Measurements from ENCODE around the gene GPR52.
A peak's percentile ranks its signal among the peaks of the same experiment; 100 is the strongest.
"Not testable (repeated sequence)": the region's sequence is repeated elsewhere in the genome, so short reads cannot be mapped to it uniquely, and the experiment has no call there.

GPR52 gene

DNA sequence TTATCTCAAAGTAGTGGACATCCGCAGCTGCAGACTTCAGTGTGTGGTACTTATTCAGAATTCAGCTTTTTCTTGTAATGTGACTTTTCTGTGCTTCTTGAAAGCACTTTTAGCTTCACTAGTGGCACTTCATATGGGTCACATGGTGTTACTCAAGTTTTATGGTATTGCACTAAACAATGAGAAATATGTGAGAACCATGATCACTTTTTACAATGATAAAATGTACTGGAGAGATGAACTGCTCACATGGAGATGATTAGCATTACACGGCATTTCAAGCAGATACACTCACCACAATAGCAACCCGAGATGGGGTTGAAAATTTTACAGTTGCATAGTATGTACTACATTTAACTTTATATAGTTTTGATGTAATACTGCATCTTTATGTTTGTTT, 40.1 kb upstream of the GPR52 start:
- Histone ChIP-seq H3F3A (ENCODE audit: insufficient read depth) (peaks cover 3% of the 10 kb centered on the region; the same call in 1 of the 2 replicates), H3K79me2 (ENCODE audit: insufficient read depth, low read length) (peaks cover 35% of the 10 kb centered on the region), H3K4me3 (ENCODE audit: insufficient read depth, low read length, poor library complexity, severe bottlenecking) (no peak overlapping the region), H4K20me1 (ENCODE audit: low read depth, low read length) (no peaks in the 10 kb centered on the region), H3K9ac (ENCODE audit: low read length) (no peak overlapping the region), H3K4me2 (ENCODE audit: low read depth, low read length, poor library complexity, severe bottlenecking) (no peak overlapping the region), H2AFZ (ENCODE audit: low read depth, low read length, severe bottlenecking) (no peak overlapping the region), H3K9me2 (replicated peaks; ENCODE audit: insufficient read depth, low read length) (no peaks in the 10 kb centered on the region), H3K36me3 (ENCODE audit: low read length) (0 out of 2 replicates have a peak, but pooled peaks cover 4% of the 10 kb centered on the region), H3K27me3 (ENCODE audit: low read length) (no peaks in the 10 kb centered on the region), H3K27ac (ENCODE audit: low read depth, low read length) (no peak overlapping the region), H3K9me3 (ENCODE audit: insufficient read depth, low read length) (no peaks in the 10 kb centered on the region)
- TF ChIP-seq, protein P1, sequence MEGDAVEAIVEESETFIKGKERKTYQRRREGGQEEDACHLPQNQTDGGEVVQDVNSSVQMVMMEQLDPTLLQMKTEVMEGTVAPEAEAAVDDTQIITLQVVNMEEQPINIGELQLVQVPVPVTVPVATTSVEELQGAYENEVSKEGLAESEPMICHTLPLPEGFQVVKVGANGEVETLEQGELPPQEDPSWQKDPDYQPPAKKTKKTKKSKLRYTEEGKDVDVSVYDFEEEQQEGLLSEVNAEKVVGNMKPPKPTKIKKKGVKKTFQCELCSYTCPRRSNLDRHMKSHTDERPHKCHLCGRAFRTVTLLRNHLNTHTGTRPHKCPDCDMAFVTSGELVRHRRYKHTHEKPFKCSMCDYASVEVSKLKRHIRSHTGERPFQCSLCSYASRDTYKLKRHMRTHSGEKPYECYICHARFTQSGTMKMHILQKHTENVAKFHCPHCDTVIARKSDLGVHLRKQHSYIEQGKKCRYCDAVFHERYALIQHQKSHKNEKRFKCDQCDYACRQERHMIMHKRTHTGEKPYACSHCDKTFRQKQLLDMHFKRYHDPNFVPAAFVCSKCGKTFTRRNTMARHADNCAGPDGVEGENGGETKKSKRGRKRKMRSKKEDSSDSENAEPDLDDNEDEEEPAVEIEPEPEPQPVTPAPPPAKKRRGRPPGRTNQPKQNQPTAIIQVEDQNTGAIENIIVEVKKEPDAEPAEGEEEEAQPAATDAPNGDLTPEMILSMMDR (IDR thresholded peaks at IDR 0.05; ENCODE audit: insufficient read depth, low read length, poor library complexity, severe bottlenecking) = no peak
- no peak for TF ChIP-seq EZH2phosphoT487 (conservative IDR thresholded peaks at IDR 0.05; ENCODE audit: low read length)

- Histone ChIP-seq H3K9me2 (replicated peaks; ENCODE audit: insufficient read depth, low read length) (no peaks in the 10 kb centered on the region), H3K27me3 (ENCODE audit: low read length) (no peaks in the 10 kb centered on the region), H2AFZ (ENCODE audit: low read depth, low read length, severe bottlenecking) (no peak overlapping the region), H3K27ac (ENCODE audit: low read depth, low read length) (no peak overlapping the region), H3K79me2 (ENCODE audit: insufficient read depth, low read length) (peaks cover 39% of the 10 kb centered on the region), H3K4me3 (ENCODE audit: insufficient read depth, low read length, poor library complexity, severe bottlenecking) (no peak overlapping the region), H3F3A (ENCODE audit: insufficient read depth) (peaks cover 3% of the 10 kb centered on the region; the same call in 1 of the 2 replicates), H3K36me3 (ENCODE audit: low read length) (0 out of 2 replicates have a peak, but pooled peaks cover 4% of the 10 kb centered on the region), H4K20me1 (ENCODE audit: low read depth, low read length) (no peaks in the 10 kb centered on the region), H3K9me3 (ENCODE audit: insufficient read depth, low read length) (no peaks in the 10 kb centered on the region), H3K4me2 (ENCODE audit: low read depth, low read length, poor library complexity, severe bottlenecking) (no peak overlapping the region), H3K9ac (ENCODE audit: low read length) (no peak overlapping the region)
- TF ChIP-seq, protein P1 (IDR thresholded peaks at IDR 0.05; ENCODE audit: insufficient read depth, low read length, poor library complexity, severe bottlenecking) = no peak
- no peak for TF ChIP-seq EZH2phosphoT487 (conservative IDR thresholded peaks at IDR 0.05; ENCODE audit: low read length)
Measured at GRCh38 chr1:174408146-174408545, 39.6 kb upstream of the GPR52 start.

DNA sequence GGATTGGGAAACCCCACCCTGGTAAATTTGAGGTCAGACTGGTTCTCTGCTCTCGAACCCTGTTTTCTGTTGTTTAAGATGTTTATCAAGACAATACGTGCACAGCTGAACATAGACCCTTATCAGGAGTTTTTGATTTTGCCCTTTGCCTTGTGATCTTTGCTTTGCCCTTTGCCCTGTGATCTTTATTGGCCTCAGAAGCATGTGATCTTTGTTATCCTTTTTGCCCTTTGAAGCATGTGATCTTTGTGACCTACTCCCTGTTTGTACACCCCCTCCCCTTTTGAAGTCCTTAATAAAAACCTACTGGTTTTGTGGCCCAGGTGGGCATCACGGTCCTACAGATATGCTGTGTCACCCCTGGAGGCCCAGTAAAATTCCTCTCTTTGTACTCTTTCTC, 38.0 kb upstream of the GPR52 start:
- not testable (repeated sequence) for H4K20me1 ChIP-seq (ENCODE audit: low read depth, low read length); H3K27ac ChIP-seq (ENCODE audit: low read depth, low read length); H2AFZ ChIP-seq (ENCODE audit: low read depth, low read length, severe bottlenecking); H3K36me3 ChIP-seq (ENCODE audit: low read length); H3K9me3 ChIP-seq (ENCODE audit: insufficient read depth, low read length); H3K4me3 ChIP-seq (ENCODE audit: insufficient read depth, low read length, poor library complexity, severe bottlenecking); H3K27me3 ChIP-seq (ENCODE audit: low read length); H3K9ac ChIP-seq (ENCODE audit: low read length); H3K4me2 ChIP-seq (ENCODE audit: low read depth, low read length, poor library complexity, severe bottlenecking); H3K9me2 ChIP-seq (replicated peaks; ENCODE audit: insufficient read depth, low read length)
- Histone ChIP-seq H3K79me2 (ENCODE audit: insufficient read depth, low read length) (peaks cover 47% of the 10 kb centered on the region), H3F3A (ENCODE audit: insufficient read depth) (peaks cover 13% of the 10 kb centered on the region)

- no peaks in the 10 kb centered on the region for H3K36me3 ChIP-seq (ENCODE audit: low read length)
- no peak overlapping the region for H2AFZ ChIP-seq (ENCODE audit: low read depth, low read length, severe bottlenecking)
- H4K20me1 ChIP-seq (ENCODE audit: low read depth, low read length) = no peaks in the 10 kb centered on the region
- H3K27ac ChIP-seq (ENCODE audit: low read depth, low read length) = peak overlapping the region; percentile 25; the same call in 1 of the 2 replicates
- no peaks in the 10 kb centered on the region for H3K9me3 ChIP-seq (ENCODE audit: insufficient read depth, low read length)
- peak overlapping the region; percentile 45 for H3K4me2 ChIP-seq (ENCODE audit: low read depth, low read length, poor library complexity, severe bottlenecking)
- H3K79me2 ChIP-seq (ENCODE audit: insufficient read depth, low read length) = peaks cover 57% of the 10 kb centered on the region
- H3K27me3 ChIP-seq (ENCODE audit: low read length) = no peaks in the 10 kb centered on the region
- peaks cover 17% of the 10 kb centered on the region for H3F3A ChIP-seq (ENCODE audit: insufficient read depth)
- TF ChIP-seq, protein P1 (IDR thresholded peaks at IDR 0.05; ENCODE audit: insufficient read depth, low read length, poor library complexity, severe bottlenecking) = peak; percentile 48
- no peak for TF ChIP-seq EZH2phosphoT487 (conservative IDR thresholded peaks at IDR 0.05; ENCODE audit: low read length)
- H3K9me2 ChIP-seq (replicated peaks; ENCODE audit: insufficient read depth, low read length) = no peaks in the 10 kb centered on the region
- H3K9ac ChIP-seq (ENCODE audit: low read length) = no peak overlapping the region
- no peak overlapping the region for H3K4me3 ChIP-seq (ENCODE audit: insufficient read depth, low read length, poor library complexity, severe bottlenecking)
Measured at GRCh38 chr1:174413632-174414031, 34.1 kb upstream of the GPR52 start.
